RWPE2 (cell line): ENCODE results near the gene CNR1.

Experiments used
- ATAC-seq: fragments of 200-7000 bp; cut with Tn5 transposase; 3 replicates; pipeline ENCODE4 v1.9.1; 2021; ENCODE audit warnings: low read depth
- DNase-seq: peaks from one replicate; pipeline ENCODE4 v3.0.0-alpha.2; 2020; ENCODE audit warnings: low spot score
- H3K27ac ChIP-seq: fragments of 450-650 bp; 2 replicates; pipeline ENCODE4 v1.5.1; 2017; ENCODE audit warnings: mild to moderate bottlenecking; ENCODE audit not compliant: poor library complexity, severe bottlenecking
- H3K27me3 ChIP-seq: fragments of 250-450 bp; sonication (Bioruptor Pico); 2 replicates; pipeline ENCODE4 v1.5.1; 2021; ENCODE audit warnings: mild to moderate bottlenecking, moderate library complexity; ENCODE audit not compliant: insufficient read depth, poor library complexity, severe bottlenecking
- H3K36me3 ChIP-seq: fragments of 250-450 bp; sonication (Bioruptor Pico); 2 replicates; pipeline ENCODE4 v1.5.1; 2020; ENCODE audit warnings: low read depth, mild to moderate bottlenecking, moderate library complexity
- H3K4me1 ChIP-seq: fragments of 250-450 bp; sonication (Bioruptor Pico); 2 replicates; pipeline ENCODE4 v1.5.1; 2021; ENCODE audit warnings: mild to moderate bottlenecking, moderate library complexity; ENCODE audit not compliant: insufficient read depth, poor library complexity, severe bottlenecking
- H3K4me3 ChIP-seq: fragments of 250-450 bp; sonication (Bioruptor Pico); 2 replicates; pipeline ENCODE4 v1.5.1; 2021; ENCODE audit warnings: mild to moderate bottlenecking, moderate library complexity; ENCODE audit not compliant: severe bottlenecking
- H3K9me3 ChIP-seq: fragments of 250-450 bp; sonication (Bioruptor Pico); 2 replicates; pipeline ENCODE4 v1.5.1; 2021; ENCODE audit warnings: mild to moderate bottlenecking, moderate library complexity; ENCODE audit not compliant: severe bottlenecking
- CTCF ChIP-seq: fragments of 450-650 bp; IDR thresholded peaks from one replicate; pipeline ENCODE4 v1.5.1; 2017; ENCODE audit warnings: mild to moderate bottlenecking, moderate library complexity; ENCODE audit not compliant: poor library complexity, severe bottlenecking

Gene CNR1

GRCh38 chr6:88124925-88125557, 41.1 kb downstream of the CNR1 start:
- H3K27ac ChIP-seq = no peak overlapping the region
- H3K4me3 ChIP-seq = no peak overlapping the region
- DNase-seq (no peak), ATAC-seq (no peak)
- peaks cover 6% of the 10 kb centered on the region for H3K9me3 ChIP-seq
- TF ChIP-seq CTCF = no peak
- H3K4me1 ChIP-seq = no peaks in the 10 kb centered on the region
- H3K27me3 ChIP-seq = no peaks in the 10 kb centered on the region
- no peaks in the 10 kb centered on the region for H3K36me3 ChIP-seq

- H3K4me3 ChIP-seq = no peak overlapping the region
- DNase-seq (no peak), ATAC-seq (no peak)
- no peak for TF ChIP-seq CTCF
- H3K4me1 ChIP-seq = no peaks in the 10 kb centered on the region
- no peak overlapping the region for H3K27ac ChIP-seq
- peaks cover 6% of the 10 kb centered on the region for H3K9me3 ChIP-seq
- no peaks in the 10 kb centered on the region for H3K36me3 ChIP-seq
- H3K27me3 ChIP-seq = no peaks in the 10 kb centered on the region
These were observed 45.5 kb downstream of the CNR1 start for GRCh38 chr6:88120635-88121034.

GRCh38 chr6:88119769-88120168, 46.4 kb downstream of the CNR1 start:
- no peaks in the 10 kb centered on the region for H3K36me3 ChIP-seq
- no peak overlapping the region for H3K4me3 ChIP-seq
- no peaks in the 10 kb centered on the region for H3K27me3 ChIP-seq
- H3K9me3 ChIP-seq = peaks cover 6% of the 10 kb centered on the region
- H3K4me1 ChIP-seq = no peaks in the 10 kb centered on the region
- TF ChIP-seq CTCF = no peak
- H3K27ac ChIP-seq = no peak overlapping the region
- no peak for DNase-seq
- ATAC-seq = no peak

- Histone ChIP-seq H3K27ac (no peak overlapping the region), H3K4me3 (no peak overlapping the region), H3K27me3 (no peaks in the 10 kb centered on the region), H3K36me3 (no peaks in the 10 kb centered on the region), H3K4me1 (no peaks in the 10 kb centered on the region), H3K9me3 (no peaks in the 10 kb centered on the region)
- no peak for ATAC-seq
- TF ChIP-seq CTCF = no peak
- no peak for DNase-seq
These were observed 49.9 kb downstream of the CNR1 start for GRCh38 chr6:88116276-88116675.

GRCh38 chr6:88115307-88115706, 50.8 kb downstream of the CNR1 start:
- no peak overlapping the region for H3K4me3 ChIP-seq
- no peak overlapping the region for H3K27ac ChIP-seq
- no peak for TF ChIP-seq CTCF

More at GRCh38 chr6:88115307-88115706, 50.8 kb downstream of the CNR1 start:
- no peak for DNase-seq
- no peaks in the 10 kb centered on the region for H3K27me3 ChIP-seq
- H3K9me3 ChIP-seq = no peaks in the 10 kb centered on the region
- no peak for ATAC-seq
- no peaks in the 10 kb centered on the region for H3K4me1 ChIP-seq
- no peaks in the 10 kb centered on the region for H3K36me3 ChIP-seq
